A673 (cell line): ENCODE data around the gene RFX2.

Experiments
- EZH2 ChIP-seq: fragments of 200-600 bp; sonication (generic); IDR thresholded peaks from 2 replicates; pipeline ENCODE4 v1.6.1; 2017; ENCODE audit warnings: borderline replicate concordance, low read depth, mild to moderate bottlenecking, mixed read lengths, antibody characterized with exemption, low read length; ENCODE audit not compliant: poor library complexity, severe bottlenecking
- TF ChIP-seq, protein P1 (sequence below): fragments of 300-800, 200-600 bp; sonication (generic); conservative IDR thresholded peaks from 2 replicates; pipeline ENCODE4 v1.5.1; 2017; ENCODE audit warnings: low read depth, mild to moderate bottlenecking, antibody characterized with exemption, low read length, moderate library complexity, mixed read lengths

DNA sequence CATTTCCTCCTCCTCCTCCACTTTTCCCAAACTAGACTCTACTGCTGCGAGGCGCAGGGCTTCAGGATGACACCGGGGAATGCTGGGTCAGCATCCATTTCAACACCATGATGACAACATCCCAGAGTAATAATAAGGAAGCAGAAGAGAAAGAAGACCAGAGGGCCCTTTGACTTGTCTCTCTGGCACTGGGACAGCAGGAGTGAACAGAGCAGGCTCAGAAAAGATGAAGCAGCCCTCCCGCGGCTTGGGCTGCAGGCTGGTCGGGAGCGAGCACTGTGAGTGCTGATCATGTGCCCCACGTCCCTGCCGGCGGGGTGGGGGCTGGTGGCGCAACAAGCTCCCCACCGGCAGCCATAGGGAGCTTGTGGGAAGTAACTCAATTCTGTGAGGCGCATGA lies 162.9 kb downstream of the RFX2 start:
- TF ChIP-seq, protein P1, sequence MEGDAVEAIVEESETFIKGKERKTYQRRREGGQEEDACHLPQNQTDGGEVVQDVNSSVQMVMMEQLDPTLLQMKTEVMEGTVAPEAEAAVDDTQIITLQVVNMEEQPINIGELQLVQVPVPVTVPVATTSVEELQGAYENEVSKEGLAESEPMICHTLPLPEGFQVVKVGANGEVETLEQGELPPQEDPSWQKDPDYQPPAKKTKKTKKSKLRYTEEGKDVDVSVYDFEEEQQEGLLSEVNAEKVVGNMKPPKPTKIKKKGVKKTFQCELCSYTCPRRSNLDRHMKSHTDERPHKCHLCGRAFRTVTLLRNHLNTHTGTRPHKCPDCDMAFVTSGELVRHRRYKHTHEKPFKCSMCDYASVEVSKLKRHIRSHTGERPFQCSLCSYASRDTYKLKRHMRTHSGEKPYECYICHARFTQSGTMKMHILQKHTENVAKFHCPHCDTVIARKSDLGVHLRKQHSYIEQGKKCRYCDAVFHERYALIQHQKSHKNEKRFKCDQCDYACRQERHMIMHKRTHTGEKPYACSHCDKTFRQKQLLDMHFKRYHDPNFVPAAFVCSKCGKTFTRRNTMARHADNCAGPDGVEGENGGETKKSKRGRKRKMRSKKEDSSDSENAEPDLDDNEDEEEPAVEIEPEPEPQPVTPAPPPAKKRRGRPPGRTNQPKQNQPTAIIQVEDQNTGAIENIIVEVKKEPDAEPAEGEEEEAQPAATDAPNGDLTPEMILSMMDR = no peak
- TF ChIP-seq EZH2 = no peak
